ENCODE results near the gene LPAR2. TPM values are rescaled to one million over a fixed set of nuclear protein-coding genes. Genes with fewer than 3 reads are reported as not detected.

LPAR2 gene
- total RNA-seq, 4 donors from 2014 or later = 0.59 to 5.5 (median 3.8) TPM; not detected in 1

GRCh38 chr19:19661675-19662251 is 33.7 kb upstream of the LPAR2 start:
- Histone ChIP-seq H3K27ac (no peak overlapping the region), H3K4me1 (peaks cover 0 to 8% of the 10 kb centered on the region in 2 donors), H3K9me3 (no peaks in the 10 kb centered on the region), H3K27me3 (no peaks in the 10 kb centered on the region), H3K36me3 (no peaks in the 10 kb centered on the region), H3K4me3 (no peak overlapping the region)
- DNase-seq = no peak
- no peak for TF ChIP-seq CTCF (IDR thresholded peaks at IDR 0.05)
- TF ChIP-seq POLR2A (IDR thresholded peaks at IDR 0.05) = no peak
- intact Hi-C loops (cut with DNase I; ENCODE audit: low total_unique reads) = no loop called here

- intact Hi-C loops (cut with DNase I; ENCODE audit: low total_unique reads) = no loop called here
- Histone ChIP-seq H3K36me3 (no peaks in the 10 kb centered on the region), H3K27ac (no peak overlapping the region)
These were observed 33.2 kb upstream of the LPAR2 start for GRCh38 chr19:19661141-19661674.

GRCh38 chr19:19659646-19660245 is 31.7 kb upstream of the LPAR2 start:
- no peaks in the 10 kb centered on the region for H3K36me3 ChIP-seq
- no peaks in the 10 kb centered on the region for H3K27me3 ChIP-seq
- DNase-seq = no peak
- TF ChIP-seq POLR2A (IDR thresholded peaks at IDR 0.05) = no peak
- no peak for TF ChIP-seq CTCF (IDR thresholded peaks at IDR 0.05)
- H3K4me1 ChIP-seq = peaks cover 0 to 8% of the 10 kb centered on the region in 2 donors
- no peaks in the 10 kb centered on the region for H3K9me3 ChIP-seq
- intact Hi-C loops (cut with DNase I; ENCODE audit: low total_unique reads) = no loop called here
- H3K27ac ChIP-seq = no peak overlapping the region
- H3K4me3 ChIP-seq = no peak overlapping the region

More at GRCh38 chr19:19661141-19661674, 33.2 kb upstream of the LPAR2 start:
- no peak for DNase-seq
- Histone ChIP-seq H3K9me3 (no peaks in the 10 kb centered on the region), H3K27me3 (no peaks in the 10 kb centered on the region), H3K4me1 (peaks cover 0 to 8% of the 10 kb centered on the region in 2 donors), H3K4me3 (no peak overlapping the region)
- TF ChIP-seq CTCF (IDR thresholded peaks at IDR 0.05) (no peak), POLR2A (IDR thresholded peaks at IDR 0.05) (no peak)

GRCh38 chr19:19657397-19657783 is 29.4 kb upstream of the LPAR2 start:
- peaks cover 0 to 4% of the 10 kb centered on the region in 2 donors for H3K4me1 ChIP-seq
- H3K36me3 ChIP-seq = no peaks in the 10 kb centered on the region
- DNase-seq = no peak
- TF ChIP-seq POLR2A (IDR thresholded peaks at IDR 0.05) (no peak), CTCF (IDR thresholded peaks at IDR 0.05) (no peak)
- H3K4me3 ChIP-seq = no peak overlapping the region
- intact Hi-C loops (cut with DNase I; ENCODE audit: low total_unique reads) = no loop called here
- H3K27ac ChIP-seq = no peak overlapping the region
- no peaks in the 10 kb centered on the region for H3K9me3 ChIP-seq
- H3K27me3 ChIP-seq = no peaks in the 10 kb centered on the region
